Neutrophil (primary cell): ENCODE results near the gene DUSP16.

Experiments used
- H3K27ac ChIP-seq: fragments of 200-600 bp; sonication (generic); 2 replicates; pipeline ENCODE4 v1.5.1; 2016; ENCODE audit warnings: mild to moderate bottlenecking, moderate library complexity
- H3K27me3 ChIP-seq: fragments of 200-600 bp; sonication (generic); 2 replicates; pipeline ENCODE4 v1.6.0; 2016; ENCODE audit warnings: mild to moderate bottlenecking
- H3K36me3 ChIP-seq: fragments of 200-600 bp; sonication (generic); 2 replicates; pipeline ENCODE4 v1.5.1; 2017
- H3K4me1 ChIP-seq, 2 experiments: fragments of 200-600 bp in 1 of 2; sonication (generic) in 1 of 2; 1 replicate in 1 of 2; 2 replicates in 1 of 2; pipeline versions ENCODE4 v1.5.1 to v1.6.1; 2013 to 2016; ENCODE audit warnings: low read depth in 1 of 2, low read length in 1 of 2, mild to moderate bottlenecking in 1 of 2, moderate library complexity in 1 of 2; ENCODE audit not compliant: control insufficient read depth in 1 of 2, insufficient read depth in 1 of 2
- H3K4me3 ChIP-seq, 2 experiments: fragments of 200-600 bp in 1 of 2; sonication (generic) in 1 of 2; 1 replicate in 1 of 2; 2 replicates in 1 of 2; pipeline ENCODE4 v1.5.1; 2013 to 2016; ENCODE audit warnings: low read depth in 1 of 2, low read length in 1 of 2, mild to moderate bottlenecking in 1 of 2, moderate library complexity in 1 of 2
- H3K9me3 ChIP-seq: fragments of 200-600 bp; sonication (generic); 2 replicates; pipeline ENCODE4 v1.5.1; 2016
- TF ChIP-seq, protein P1 (sequence below): fragments of 200-600 bp; sonication (generic); IDR thresholded peaks from 2 replicates; pipeline ENCODE4 v1.5.1; 2016; ENCODE audit warnings: antibody characterized with exemption

Gene DUSP16

DNA sequence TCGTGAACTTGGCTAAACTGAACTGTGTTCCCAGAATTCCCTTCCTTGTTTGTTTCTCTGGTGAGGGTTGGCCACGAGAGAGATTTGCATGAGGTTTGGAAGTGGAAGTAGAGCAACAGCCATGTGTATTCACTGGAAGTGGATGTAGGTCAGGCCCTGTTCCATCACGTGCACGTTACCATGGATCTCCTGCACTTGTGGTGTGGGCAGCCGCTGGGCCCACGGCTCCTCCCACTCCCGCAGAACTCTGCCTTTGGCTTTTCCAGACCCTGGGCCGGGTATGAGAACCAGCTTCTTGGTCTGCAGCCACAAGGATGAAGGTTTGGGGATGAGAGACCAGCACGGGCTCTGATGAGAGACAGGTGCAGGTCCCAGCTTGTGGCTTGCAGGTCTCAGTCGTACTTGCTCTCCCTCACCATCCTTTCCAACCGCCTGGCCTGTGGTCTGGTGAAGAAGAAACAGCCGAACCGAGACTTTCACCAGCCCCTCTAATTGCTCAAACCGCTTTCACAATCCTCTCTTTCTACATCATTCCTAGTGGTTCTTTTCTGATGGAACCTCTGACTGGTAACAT lies 94.9 kb downstream of the DUSP16 start:
- peaks cover 4% of the 10 kb centered on the region for H3K36me3 ChIP-seq
- H3K9me3 ChIP-seq, result no peaks in the 10 kb centered on the region
- H3K27ac ChIP-seq, result peak overlapping the region; percentile 71
- TF ChIP-seq, protein P1, sequence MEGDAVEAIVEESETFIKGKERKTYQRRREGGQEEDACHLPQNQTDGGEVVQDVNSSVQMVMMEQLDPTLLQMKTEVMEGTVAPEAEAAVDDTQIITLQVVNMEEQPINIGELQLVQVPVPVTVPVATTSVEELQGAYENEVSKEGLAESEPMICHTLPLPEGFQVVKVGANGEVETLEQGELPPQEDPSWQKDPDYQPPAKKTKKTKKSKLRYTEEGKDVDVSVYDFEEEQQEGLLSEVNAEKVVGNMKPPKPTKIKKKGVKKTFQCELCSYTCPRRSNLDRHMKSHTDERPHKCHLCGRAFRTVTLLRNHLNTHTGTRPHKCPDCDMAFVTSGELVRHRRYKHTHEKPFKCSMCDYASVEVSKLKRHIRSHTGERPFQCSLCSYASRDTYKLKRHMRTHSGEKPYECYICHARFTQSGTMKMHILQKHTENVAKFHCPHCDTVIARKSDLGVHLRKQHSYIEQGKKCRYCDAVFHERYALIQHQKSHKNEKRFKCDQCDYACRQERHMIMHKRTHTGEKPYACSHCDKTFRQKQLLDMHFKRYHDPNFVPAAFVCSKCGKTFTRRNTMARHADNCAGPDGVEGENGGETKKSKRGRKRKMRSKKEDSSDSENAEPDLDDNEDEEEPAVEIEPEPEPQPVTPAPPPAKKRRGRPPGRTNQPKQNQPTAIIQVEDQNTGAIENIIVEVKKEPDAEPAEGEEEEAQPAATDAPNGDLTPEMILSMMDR, result no peak
- H3K27me3 ChIP-seq, result no peaks in the 10 kb centered on the region
- no peak overlapping the region for H3K4me3 ChIP-seq
- peaks cover 49 to 53% of the 10 kb centered on the region in 2 experiments for H3K4me1 ChIP-seq

GRCh38 chr12:12467264-12467663 lies 95.4 kb downstream of the DUSP16 start:
- no peak overlapping the region for H3K4me3 ChIP-seq
- H3K9me3 ChIP-seq, result no peaks in the 10 kb centered on the region
- TF ChIP-seq, protein P1, result no peak
- H3K27me3 ChIP-seq, result no peaks in the 10 kb centered on the region
- peaks cover 49 to 53% of the 10 kb centered on the region in 2 experiments for H3K4me1 ChIP-seq
- peaks cover 4% of the 10 kb centered on the region for H3K36me3 ChIP-seq
- peak overlapping the region; percentile 71 for H3K27ac ChIP-seq

GRCh38 chr12:12466157-12466556 lies 96.5 kb downstream of the DUSP16 start:
- H3K36me3 ChIP-seq, result peaks cover 4% of the 10 kb centered on the region
- TF ChIP-seq, protein P1, result no peak
- peak overlapping the region; percentile 71 for H3K27ac ChIP-seq
- H3K4me1 ChIP-seq, result peaks cover 49 to 53% of the 10 kb centered on the region in 2 experiments
- H3K9me3 ChIP-seq, result no peaks in the 10 kb centered on the region
- no peak overlapping the region for H3K4me3 ChIP-seq
- H3K27me3 ChIP-seq, result no peaks in the 10 kb centered on the region

- TF ChIP-seq, protein P1, result no peak
- H3K27ac ChIP-seq, result no peak overlapping the region
- H3K4me1 ChIP-seq, result peaks cover 45 to 48% of the 10 kb centered on the region in 2 experiments
- H3K36me3 ChIP-seq, result peaks cover 4% of the 10 kb centered on the region
- H3K9me3 ChIP-seq, result no peaks in the 10 kb centered on the region
- H3K27me3 ChIP-seq, result no peaks in the 10 kb centered on the region
- H3K4me3 ChIP-seq, result no peak overlapping the region
Observed at GRCh38 chr12:12465522-12465921, 97.1 kb downstream of the DUSP16 start.

DNA sequence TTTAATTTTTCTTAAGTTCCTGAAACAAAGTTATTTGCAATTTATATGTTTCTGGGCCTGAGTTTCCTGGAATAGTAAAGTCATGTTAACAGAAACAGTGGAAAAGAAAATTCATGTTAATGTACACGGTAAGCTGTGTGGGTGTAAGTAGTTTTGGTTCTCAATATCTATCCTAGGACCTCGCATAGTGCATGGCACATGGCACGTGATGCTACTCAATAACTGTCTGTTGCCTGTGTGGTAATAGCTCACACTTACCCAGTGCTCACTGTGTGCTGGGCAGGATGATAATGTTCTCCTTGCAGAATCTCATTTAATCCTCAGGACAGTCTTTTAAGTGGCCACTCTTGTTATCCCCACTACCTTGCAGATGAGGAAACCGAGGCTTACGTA lies 100.7 kb downstream of the DUSP16 start:
- no peak overlapping the region for H3K27ac ChIP-seq
- H3K4me3 ChIP-seq, result no peak overlapping the region
- H3K9me3 ChIP-seq, result no peaks in the 10 kb centered on the region
- H3K4me1 ChIP-seq, result peaks cover 14 to 16% of the 10 kb centered on the region in 2 experiments
- TF ChIP-seq, protein P1, result no peak
- H3K36me3 ChIP-seq, result peaks cover 4% of the 10 kb centered on the region
- no peaks in the 10 kb centered on the region for H3K27me3 ChIP-seq
